ENCODE measurements around the gene EXOC3.

Gene EXOC3

GRCh38 chr5:491119-491855 is 48.3 kb downstream of the EXOC3 start:
- no peak for TF ChIP-seq CTCF (IDR thresholded peaks at IDR 0.05; ENCODE audit: extremely low read depth, missing control alignments)
- no peak for DNase-seq (ENCODE audit: low spot score)

- TF ChIP-seq CTCF (IDR thresholded peaks at IDR 0.05; ENCODE audit: extremely low read depth, missing control alignments) = no peak
Measured at GRCh38 chr5:491856-492155, 48.8 kb downstream of the EXOC3 start.

GRCh38 chr5:492314-492893 is 49.4 kb downstream of the EXOC3 start:
- TF ChIP-seq CTCF (IDR thresholded peaks at IDR 0.05; ENCODE audit: extremely low read depth, missing control alignments) = no peak
- DNase-seq (ENCODE audit: low spot score) = no peak

More at GRCh38 chr5:491856-492155, 48.8 kb downstream of the EXOC3 start:
- DNase-seq (ENCODE audit: low spot score) = no peak

- DNase-seq (ENCODE audit: low spot score) = no peak
Measured at GRCh38 chr5:493119-493701, 50.2 kb downstream of the EXOC3 start.

GRCh38 chr5:493758-494157 is 50.8 kb downstream of the EXOC3 start:
- no peak for TF ChIP-seq CTCF (IDR thresholded peaks at IDR 0.05; ENCODE audit: extremely low read depth, missing control alignments)
- DNase-seq (ENCODE audit: low spot score) = no peak

More at GRCh38 chr5:493119-493701, 50.2 kb downstream of the EXOC3 start:
- no peak for TF ChIP-seq CTCF (IDR thresholded peaks at IDR 0.05; ENCODE audit: extremely low read depth, missing control alignments)

- DNase-seq (ENCODE audit: low spot score) = no peak
- TF ChIP-seq CTCF (IDR thresholded peaks at IDR 0.05; ENCODE audit: extremely low read depth, missing control alignments) = no peak
Measured at GRCh38 chr5:494667-495255, 51.8 kb downstream of the EXOC3 start.

- TF ChIP-seq CTCF (IDR thresholded peaks at IDR 0.05; ENCODE audit: extremely low read depth, missing control alignments) = no peak
- DNase-seq (ENCODE audit: low spot score) = no peak
Measured at GRCh38 chr5:496028-496427, 53.1 kb downstream of the EXOC3 start.
